ENCODE data around the gene LGALS12. TPM values are rescaled to one million over a fixed set of nuclear protein-coding genes. Genes with fewer than 3 reads are reported as not detected.

The LGALS12 gene
- not detected in 2 replicates for total RNA-seq (2014; rRNA removed; shearing (Covaris generic))
- polyA plus RNA-seq (2014; cell fraction: nucleus; rRNA removed): not detected in 2 replicates

- DNase-seq (ENCODE audit: extremely low read depth, low read depth): no peak
These were observed at the start of gene LGALS12 for GRCh38 chr11:63505857-63506528. Gene LGALS12 (plus strand): TSS chr11:63506084. CDS start chr11:63506459, 375 bp downstream.

- DNase-seq (ENCODE audit: extremely low read depth, low read depth): no peak
These were observed 46.3 kb upstream of the LGALS12 start for GRCh38 chr11:63459586-63459985.

- no peak for DNase-seq (ENCODE audit: extremely low read depth, low read depth)
These were observed 43.7 kb upstream of the LGALS12 start for GRCh38 chr11:63462137-63462536.

- no peak for DNase-seq (ENCODE audit: extremely low read depth, low read depth)
These were observed 35.6 kb upstream of the LGALS12 start for GRCh38 chr11:63470311-63470710.

- no peak for DNase-seq (ENCODE audit: extremely low read depth, low read depth)
These were observed 33.5 kb upstream of the LGALS12 start for GRCh38 chr11:63472372-63472771.

- no peak for DNase-seq (ENCODE audit: extremely low read depth, low read depth)
These were observed 29.3 kb upstream of the LGALS12 start for GRCh38 chr11:63476618-63477017.

GRCh38 chr11:63478896-63479295, 27.0 kb upstream of the LGALS12 start:
- DNase-seq (ENCODE audit: extremely low read depth, low read depth): peak; percentile 55

GRCh38 chr11:63480039-63480438, 25.8 kb upstream of the LGALS12 start:
- no peak for DNase-seq (ENCODE audit: extremely low read depth, low read depth)

GRCh38 chr11:63485777-63486176, 20.1 kb upstream of the LGALS12 start:
- no peak for DNase-seq (ENCODE audit: extremely low read depth, low read depth)

- no peak for DNase-seq (ENCODE audit: extremely low read depth, low read depth)
These were observed 17.1 kb upstream of the LGALS12 start for GRCh38 chr11:63488789-63489188.

- no peak for DNase-seq (ENCODE audit: extremely low read depth, low read depth)
These were observed 16.0 kb upstream of the LGALS12 start for GRCh38 chr11:63489879-63490278.

GRCh38 chr11:63490551-63491239, 15.2 kb upstream of the LGALS12 start, which contains the start of gene PLAAT5:
Gene PLAAT5 (minus strand): TSS chr11:63491167. CDS start chr11:63491034, 133 bp downstream.
- DNase-seq (ENCODE audit: extremely low read depth, low read depth): no peak

- no peak for DNase-seq (ENCODE audit: extremely low read depth, low read depth)
These were observed 14.7 kb upstream of the LGALS12 start for GRCh38 chr11:63491240-63491587.

- no peak for DNase-seq (ENCODE audit: extremely low read depth, low read depth)
These were observed 14.1 kb upstream of the LGALS12 start for GRCh38 chr11:63491636-63492372.

GRCh38 chr11:63492441-63492840, 13.4 kb upstream of the LGALS12 start:
- DNase-seq (ENCODE audit: extremely low read depth, low read depth): no peak

- no peak for DNase-seq (ENCODE audit: extremely low read depth, low read depth)
These were observed 12.8 kb upstream of the LGALS12 start for GRCh38 chr11:63493127-63493526.

- no peak for DNase-seq (ENCODE audit: extremely low read depth, low read depth)
These were observed 10.9 kb upstream of the LGALS12 start for GRCh38 chr11:63494975-63495374.

GRCh38 chr11:63499874-63500273, 6.0 kb upstream of the LGALS12 start:
- no peak for DNase-seq (ENCODE audit: extremely low read depth, low read depth)

- DNase-seq (ENCODE audit: extremely low read depth, low read depth): no peak
These were observed 4.6 kb upstream of the LGALS12 start for GRCh38 chr11:63501236-63501635.

GRCh38 chr11:63502252-63502820, 3.5 kb upstream of the LGALS12 start:
- DNase-seq (ENCODE audit: extremely low read depth, low read depth): no peak

- DNase-seq (ENCODE audit: extremely low read depth, low read depth): no peak
These were observed 2.4 kb upstream of the LGALS12 start for GRCh38 chr11:63503492-63503891.

All from NCI-H460 (cell line).